ENCODE data around the gene LILRB3.

The LILRB3 gene

DNA sequence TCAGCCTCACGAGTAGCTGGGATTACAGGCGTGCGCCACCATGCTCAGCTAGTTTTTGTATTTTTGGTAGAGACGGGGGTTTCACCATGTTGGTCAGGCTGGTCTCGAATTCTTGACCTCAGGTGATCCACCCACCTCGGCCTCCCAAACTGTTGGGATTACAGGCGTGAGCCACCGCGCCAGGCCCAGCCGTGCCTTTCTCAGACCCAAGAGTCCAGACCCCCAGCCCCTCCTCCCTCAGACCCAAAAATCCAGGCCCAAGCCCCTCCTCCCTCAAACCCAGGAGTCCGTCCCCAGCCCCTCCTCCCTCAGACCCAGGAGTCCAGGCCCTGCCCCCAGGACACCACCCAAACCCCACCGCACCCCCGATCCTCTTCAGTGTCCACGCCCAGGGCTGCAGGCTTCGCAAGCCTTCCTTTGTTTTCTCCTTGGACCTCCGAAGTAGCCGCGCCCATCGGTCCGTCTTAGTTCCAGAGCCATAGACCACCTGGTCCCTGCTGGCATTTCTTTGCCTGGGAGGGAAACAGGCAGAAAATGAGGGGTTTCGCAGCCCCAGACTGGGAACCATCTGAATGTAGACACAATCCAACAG lies 53.6 kb downstream of the LILRB3 start:
- DNase-seq (ENCODE audit: low read depth in 1 of 2, low spot score in 1 of 2): no peak

DNA sequence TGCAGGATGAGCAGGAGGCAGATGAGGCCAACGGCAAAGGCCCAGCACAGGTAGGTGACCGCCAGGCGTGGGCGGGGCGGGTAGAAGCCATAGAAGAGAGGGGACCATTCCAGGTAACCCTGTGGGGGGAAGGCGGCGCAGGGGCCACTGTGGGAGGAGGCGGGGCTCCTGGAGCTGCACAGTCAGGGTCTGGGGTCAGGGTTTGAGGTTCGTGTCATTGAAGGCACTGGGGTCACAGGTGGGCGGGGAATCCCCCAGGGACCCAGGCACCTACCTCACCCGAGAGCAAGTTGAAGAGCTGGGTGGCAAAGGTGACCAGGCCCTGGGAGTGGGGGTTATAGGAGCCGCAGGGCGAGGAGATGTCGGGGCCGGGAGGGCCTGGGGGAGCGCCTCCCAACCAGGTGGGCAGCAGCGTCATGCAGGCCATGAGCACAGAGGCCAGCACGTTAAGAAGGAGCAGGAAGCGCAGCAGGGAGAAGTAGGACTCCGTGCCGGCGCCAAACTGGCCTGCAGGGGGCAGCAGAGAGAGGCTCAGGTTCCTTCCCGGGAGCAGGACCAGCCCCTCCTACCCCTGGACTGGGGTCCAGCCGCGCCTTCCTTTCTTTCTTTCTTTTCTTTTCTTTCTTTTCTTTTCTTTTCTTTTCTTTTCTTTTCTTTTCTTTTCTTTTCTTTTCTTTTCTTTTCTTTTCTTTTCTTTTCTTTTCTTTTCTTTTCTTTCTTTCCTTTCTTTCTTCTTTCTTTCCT lies 54.5 kb downstream of the LILRB3 start:
- peak; percentile 80 to 94 for DNase-seq (ENCODE audit: low read depth in 1 of 2, low spot score in 1 of 2)

Measured in activated T-helper 1 cell treated with anti-CD3 and anti-CD28 coated beads, Interleukin-2, amount 50 U/mL, for 16 hours (primary cell).